ENCODE data around the gene VEZT. TPM values are rescaled to one million over a fixed set of nuclear protein-coding genes. Genes with fewer than 3 reads are reported as not detected.

VEZT gene
- total RNA-seq, 4 donors from 2014 or later = 82.1 to 141 (median 85.4) TPM

DNA sequence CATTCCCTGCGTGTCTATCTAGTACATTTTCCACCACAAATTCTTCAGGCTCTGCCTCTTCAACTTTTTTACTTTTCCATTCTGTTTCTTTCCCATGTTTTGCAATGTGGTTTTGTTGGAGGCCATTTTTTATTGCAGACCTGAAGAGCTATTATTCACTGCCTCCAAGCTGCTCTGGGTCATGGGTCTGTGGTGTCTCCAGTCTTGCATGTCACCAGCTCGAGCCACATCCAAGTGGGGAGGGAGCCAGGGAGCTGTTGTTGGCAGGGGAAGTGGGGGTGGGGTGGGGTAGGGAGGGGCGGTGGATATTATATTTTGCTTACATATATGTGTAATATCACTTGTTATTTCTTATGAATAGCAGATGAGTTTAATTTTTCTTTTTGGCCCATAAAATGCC, 69.1 kb downstream of the VEZT start:
- Histone ChIP-seq H3K4me3 (no peak overlapping the region), H3K36me3 (peaks cover 12 to 86% of the 10 kb centered on the region in 2 donors), H3K4me1 (peaks cover 0 to 7% (median 0%) of the 10 kb centered on the region in 3 donors), H3K9me3 (no peaks in the 10 kb centered on the region), H3K27me3 (no peaks in the 10 kb centered on the region), H3K27ac (no peak overlapping the region)
- no peak for ATAC-seq
- TF ChIP-seq EP300 (IDR thresholded peaks at IDR 0.05) = no peak
- no peak for TF ChIP-seq POLR2AphosphoS5 (IDR thresholded peaks at IDR 0.05)
- TF ChIP-seq, protein P1, sequence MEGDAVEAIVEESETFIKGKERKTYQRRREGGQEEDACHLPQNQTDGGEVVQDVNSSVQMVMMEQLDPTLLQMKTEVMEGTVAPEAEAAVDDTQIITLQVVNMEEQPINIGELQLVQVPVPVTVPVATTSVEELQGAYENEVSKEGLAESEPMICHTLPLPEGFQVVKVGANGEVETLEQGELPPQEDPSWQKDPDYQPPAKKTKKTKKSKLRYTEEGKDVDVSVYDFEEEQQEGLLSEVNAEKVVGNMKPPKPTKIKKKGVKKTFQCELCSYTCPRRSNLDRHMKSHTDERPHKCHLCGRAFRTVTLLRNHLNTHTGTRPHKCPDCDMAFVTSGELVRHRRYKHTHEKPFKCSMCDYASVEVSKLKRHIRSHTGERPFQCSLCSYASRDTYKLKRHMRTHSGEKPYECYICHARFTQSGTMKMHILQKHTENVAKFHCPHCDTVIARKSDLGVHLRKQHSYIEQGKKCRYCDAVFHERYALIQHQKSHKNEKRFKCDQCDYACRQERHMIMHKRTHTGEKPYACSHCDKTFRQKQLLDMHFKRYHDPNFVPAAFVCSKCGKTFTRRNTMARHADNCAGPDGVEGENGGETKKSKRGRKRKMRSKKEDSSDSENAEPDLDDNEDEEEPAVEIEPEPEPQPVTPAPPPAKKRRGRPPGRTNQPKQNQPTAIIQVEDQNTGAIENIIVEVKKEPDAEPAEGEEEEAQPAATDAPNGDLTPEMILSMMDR (IDR thresholded peaks at IDR 0.05) = no peak
- no peak for TF ChIP-seq POLR2A (IDR thresholded peaks at IDR 0.05)
- WGBS, 2 donors (ENCODE audit: low coverage in 1 of 2) = 54 to 74% methylated on average over 2 of the region's 3 CpGs

DNA sequence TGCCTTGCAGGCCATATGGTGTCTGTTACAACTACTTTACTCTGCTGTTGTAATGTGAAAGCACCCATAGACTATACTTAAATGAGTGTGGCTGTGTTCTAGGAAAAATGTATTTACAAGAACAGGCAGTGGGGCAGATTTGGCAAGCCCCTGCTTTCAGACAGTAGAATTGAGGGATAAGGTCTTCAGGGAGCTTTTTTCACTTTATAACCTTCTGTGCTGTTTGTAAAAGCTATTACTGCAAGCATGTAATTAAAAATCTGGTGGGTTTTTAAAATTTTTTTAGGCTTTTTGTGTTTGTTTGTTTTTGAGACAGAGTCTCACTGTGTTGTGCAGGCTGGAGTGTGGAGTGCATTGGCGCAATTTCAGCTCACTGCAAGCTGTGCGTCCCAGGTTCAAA, 73.9 kb downstream of the VEZT start:
- TF ChIP-seq EP300 (IDR thresholded peaks at IDR 0.05) = no peak
- TF ChIP-seq, protein P1 (IDR thresholded peaks at IDR 0.05) = no peak
- TF ChIP-seq POLR2AphosphoS5 (IDR thresholded peaks at IDR 0.05) = no peak
- TF ChIP-seq POLR2A (IDR thresholded peaks at IDR 0.05) = no peak
- WGBS, 2 donors (ENCODE audit: low coverage in 1 of 2) = 83 to 95% methylated on average over 2 of the region's 2 CpGs
- Histone ChIP-seq H3K27me3 (no peaks in the 10 kb centered on the region), H3K4me1 (peaks cover 0 to 7% (median 0%) of the 10 kb centered on the region in 3 donors), H3K36me3 (peaks cover 0 to 88% of the 10 kb centered on the region in 2 donors), H3K27ac (no peak overlapping the region), H3K9me3 (no peaks in the 10 kb centered on the region), H3K4me3 (no peak overlapping the region)
- no peak for ATAC-seq

DNA sequence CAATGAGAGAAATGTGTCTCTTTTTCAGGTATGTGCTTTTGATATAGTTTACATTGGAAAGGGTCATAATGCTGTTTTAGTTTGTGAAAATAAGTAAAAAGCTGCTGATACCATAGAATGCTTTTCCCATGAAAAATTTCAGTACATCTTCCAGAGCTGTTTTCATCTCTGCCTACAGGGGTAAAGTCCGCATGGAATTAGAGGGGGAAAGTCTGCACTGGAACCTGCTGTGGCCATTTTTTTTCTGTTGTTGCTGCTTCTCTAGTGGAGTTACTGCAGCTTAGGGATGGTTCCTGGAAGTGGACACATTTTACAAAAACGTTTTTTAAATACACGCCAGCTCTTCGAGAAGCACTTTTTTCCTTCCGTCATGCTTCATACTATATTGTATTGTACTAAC, 81.3 kb downstream of the VEZT start:
- no peak overlapping the region for H3K27ac ChIP-seq
- H3K4me3 ChIP-seq = no peak overlapping the region
- ATAC-seq = no peak
- no peaks in the 10 kb centered on the region for H3K27me3 ChIP-seq
- 76 to 79% methylated on average over 4 of the region's 5 CpGs for WGBS, 2 donors (ENCODE audit: low coverage in 1 of 2)
- no peaks in the 10 kb centered on the region for H3K9me3 ChIP-seq
- TF ChIP-seq, protein P1 (IDR thresholded peaks at IDR 0.05) = no peak
- TF ChIP-seq POLR2AphosphoS5 (IDR thresholded peaks at IDR 0.05) (no peak), POLR2A (IDR thresholded peaks at IDR 0.05) (no peak), EP300 (IDR thresholded peaks at IDR 0.05) (no peak)
- H3K36me3 ChIP-seq = peaks cover 0 to 71% of the 10 kb centered on the region in 2 donors
- peaks cover 0 to 10% (median 2%) of the 10 kb centered on the region in 3 donors for H3K4me1 ChIP-seq

- peaks cover 0 to 61% of the 10 kb centered on the region in 2 donors for H3K36me3 ChIP-seq
- 91 to 100% methylated on average over 2 of the region's 2 CpGs for WGBS, 2 donors (ENCODE audit: low coverage in 1 of 2)
Measured at GRCh38 chr12:95300286-95300685, 82.7 kb downstream of the VEZT start.

DNA sequence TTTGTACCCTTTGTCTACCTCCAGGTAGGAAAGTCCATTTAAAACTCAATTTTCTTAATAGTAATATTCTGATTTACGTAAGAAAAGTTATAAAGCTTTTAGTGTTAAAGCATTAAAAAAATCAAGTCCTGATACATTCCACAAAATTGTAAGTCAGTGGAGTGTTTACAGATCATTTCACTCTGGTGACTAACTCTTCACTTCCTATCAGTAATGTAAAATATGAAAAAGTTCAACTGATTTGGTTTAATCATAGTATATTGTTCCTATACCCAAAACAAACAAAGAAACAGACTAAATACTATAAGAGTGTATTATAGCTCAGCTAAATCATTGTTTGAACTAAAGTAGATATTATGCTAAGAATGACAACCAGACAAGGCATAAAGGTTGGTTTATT, 85.9 kb downstream of the VEZT start:
- no peaks in the 10 kb centered on the region for H3K9me3 ChIP-seq
- WGBS, 2 donors (ENCODE audit: low coverage in 1 of 2) = 83 to 92% methylated on average over 1 of the region's 1 CpG
- no peak for TF ChIP-seq POLR2AphosphoS5 (IDR thresholded peaks at IDR 0.05)
- peaks cover 0 to 27% (median 2%) of the 10 kb centered on the region in 3 donors for H3K4me1 ChIP-seq
- no peaks in the 10 kb centered on the region for H3K27me3 ChIP-seq
- no peak for ATAC-seq
- no peak overlapping the region for H3K4me3 ChIP-seq
- peaks cover 0 to 43% of the 10 kb centered on the region in 2 donors for H3K36me3 ChIP-seq
- H3K27ac ChIP-seq = no peak overlapping the region

More at GRCh38 chr12:95300286-95300685, 82.7 kb downstream of the VEZT start:
- TF ChIP-seq, protein P1 (IDR thresholded peaks at IDR 0.05) = no peak
- TF ChIP-seq POLR2A (IDR thresholded peaks at IDR 0.05) = no peak
- TF ChIP-seq POLR2AphosphoS5 (IDR thresholded peaks at IDR 0.05) = no peak
- TF ChIP-seq EP300 (IDR thresholded peaks at IDR 0.05) = no peak
- no peak for ATAC-seq
- H3K4me3 ChIP-seq = no peak overlapping the region
- H3K27ac ChIP-seq = no peak overlapping the region
- H3K27me3 ChIP-seq = no peaks in the 10 kb centered on the region
- no peaks in the 10 kb centered on the region for H3K9me3 ChIP-seq
- H3K4me1 ChIP-seq = peaks cover 0 to 24% (median 2%) of the 10 kb centered on the region in 3 donors

Data from gastroesophageal sphincter (tissue), 4 donors.